Hepatocyte (in vitro differentiated cells): ENCODE results near the gene NOD1.

Experiments used
- CTCF ChIP-seq: fragments of 200-600 bp; sonication (generic); IDR thresholded peaks from 2 replicates; pipeline ENCODE4 v1.5.1; 2016; ENCODE audit warnings: antibody characterized with exemption, mild to moderate bottlenecking; ENCODE audit not compliant: poor library complexity
- EZH2 ChIP-seq: fragments of 200-600 bp; sonication (generic); IDR thresholded peaks from 2 replicates; pipeline ENCODE4 v1.6.1; 2016; ENCODE audit warnings: antibody characterized with exemption, mild to moderate bottlenecking, borderline replicate concordance

GRCh38 chr7:30458311-30458710, 20.3 kb downstream of the NOD1 start:
- TF ChIP-seq EZH2 (no peak), CTCF (no peak)
